ENCODE measurements around the gene C1QL2.

GRCh38 chr2:119204525-119204924, 46.0 kb upstream of the C1QL2 start:
- TF ChIP-seq CTCF (IDR thresholded peaks at IDR 0.05; ENCODE audit: insufficient read depth, low read length): no peak
- no peak for TF ChIP-seq REST (IDR thresholded peaks at IDR 0.05; ENCODE audit: insufficient replicate concordance, low read depth)
- no peak for TF ChIP-seq POLR2AphosphoS5 (IDR thresholded peaks at IDR 0.05; ENCODE audit: low read depth)
- no peak for TF ChIP-seq SPI1 (IDR thresholded peaks at IDR 0.05; ENCODE audit: borderline replicate concordance, low read depth)

Data from HL-60 (cell line).